Esophagus squamous epithelium (tissue), 4 donors: ENCODE data around the gene SLC6A13.

Source experiments
- POLR2A ChIP-seq, 4 donors: fragments of 450-650 bp; IDR thresholded peaks; one replicate each; pipeline ENCODE4 v1.6.1; 2017; ENCODE audit warnings: antibody characterized with exemption in 4 of 4, mild to moderate bottlenecking in 4 of 4, moderate library complexity in 3 of 4
- TF ChIP-seq, protein P1 (sequence below), 6 experiments: fragments of 450-650 bp in 4 of 6; fragments of 200-600 bp in 2 of 6; sonication (generic) in 2 of 6; IDR thresholded peaks; one replicate each; pipeline ENCODE4 v1.5.1; 2016 to 2019; ENCODE audit warnings: antibody characterized with exemption in 6 of 6, mild to moderate bottlenecking in 4 of 6, moderate library complexity in 4 of 6

DNA sequence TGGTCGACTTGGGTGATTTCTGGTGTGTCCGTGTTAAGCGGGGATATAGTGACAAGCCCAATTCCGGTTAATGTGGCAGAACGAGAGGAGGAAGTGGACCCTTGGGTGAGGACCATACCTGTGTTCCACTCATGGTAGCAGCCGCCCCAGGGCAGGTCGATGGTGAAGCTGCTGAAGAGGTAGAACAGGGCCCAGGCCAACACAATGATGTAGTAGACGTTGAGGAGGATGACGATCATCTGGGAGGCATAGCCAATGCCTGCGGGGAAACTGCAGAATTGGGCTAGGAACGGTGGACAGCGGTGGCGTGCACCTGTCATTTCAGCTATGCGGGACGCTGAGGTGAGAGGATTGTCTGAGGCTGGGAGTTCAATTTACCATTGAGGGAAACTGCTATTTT lies 20.1 kb downstream of the SLC6A13 start:
- TF ChIP-seq POLR2A (IDR thresholded peaks at IDR 0.05) = no peak
- TF ChIP-seq, protein P1, sequence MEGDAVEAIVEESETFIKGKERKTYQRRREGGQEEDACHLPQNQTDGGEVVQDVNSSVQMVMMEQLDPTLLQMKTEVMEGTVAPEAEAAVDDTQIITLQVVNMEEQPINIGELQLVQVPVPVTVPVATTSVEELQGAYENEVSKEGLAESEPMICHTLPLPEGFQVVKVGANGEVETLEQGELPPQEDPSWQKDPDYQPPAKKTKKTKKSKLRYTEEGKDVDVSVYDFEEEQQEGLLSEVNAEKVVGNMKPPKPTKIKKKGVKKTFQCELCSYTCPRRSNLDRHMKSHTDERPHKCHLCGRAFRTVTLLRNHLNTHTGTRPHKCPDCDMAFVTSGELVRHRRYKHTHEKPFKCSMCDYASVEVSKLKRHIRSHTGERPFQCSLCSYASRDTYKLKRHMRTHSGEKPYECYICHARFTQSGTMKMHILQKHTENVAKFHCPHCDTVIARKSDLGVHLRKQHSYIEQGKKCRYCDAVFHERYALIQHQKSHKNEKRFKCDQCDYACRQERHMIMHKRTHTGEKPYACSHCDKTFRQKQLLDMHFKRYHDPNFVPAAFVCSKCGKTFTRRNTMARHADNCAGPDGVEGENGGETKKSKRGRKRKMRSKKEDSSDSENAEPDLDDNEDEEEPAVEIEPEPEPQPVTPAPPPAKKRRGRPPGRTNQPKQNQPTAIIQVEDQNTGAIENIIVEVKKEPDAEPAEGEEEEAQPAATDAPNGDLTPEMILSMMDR (IDR thresholded peaks at IDR 0.05) = no peak
